ENCODE data around the gene SUPT3H. TPM values are rescaled to one million over a fixed set of nuclear protein-coding genes. Genes with fewer than 3 reads are reported as not detected.

Gene SUPT3H
- polyA plus RNA-seq, 3 donors: 2.4 to 3.5 (median 2.5) TPM

DNA sequence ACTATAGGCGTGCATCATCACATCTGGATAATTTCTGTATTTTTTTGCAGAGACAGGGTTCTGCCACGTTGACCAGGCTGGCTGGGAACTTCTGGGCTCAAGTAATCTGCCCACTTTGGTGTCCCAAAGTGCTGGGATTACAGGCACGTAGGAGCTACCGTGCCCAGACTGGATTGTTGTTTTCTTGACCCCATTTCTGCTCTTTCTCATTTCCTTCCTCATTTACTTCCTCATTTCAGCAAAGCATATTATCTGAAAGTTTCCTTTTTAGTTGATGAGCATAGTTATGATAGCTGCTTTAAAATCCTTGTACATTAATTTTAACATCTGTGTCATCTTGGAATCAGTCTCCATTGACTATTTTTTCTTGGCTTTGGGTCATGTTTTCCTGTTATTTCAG lies 350.6 kb downstream of the SUPT3H start:
- peaks cover 5 to 11% of the 10 kb centered on the region in 2 donors for H3K9me3 ChIP-seq (replicated peaks in 1 of 2; ENCODE audit: control insufficient read depth in 1 of 2, insufficient read depth in 1 of 2, low read length in 2 of 2)
- 86% methylated on average over 2 of the region's 4 CpGs for WGBS (ENCODE audit: insufficient coverage)

DNA sequence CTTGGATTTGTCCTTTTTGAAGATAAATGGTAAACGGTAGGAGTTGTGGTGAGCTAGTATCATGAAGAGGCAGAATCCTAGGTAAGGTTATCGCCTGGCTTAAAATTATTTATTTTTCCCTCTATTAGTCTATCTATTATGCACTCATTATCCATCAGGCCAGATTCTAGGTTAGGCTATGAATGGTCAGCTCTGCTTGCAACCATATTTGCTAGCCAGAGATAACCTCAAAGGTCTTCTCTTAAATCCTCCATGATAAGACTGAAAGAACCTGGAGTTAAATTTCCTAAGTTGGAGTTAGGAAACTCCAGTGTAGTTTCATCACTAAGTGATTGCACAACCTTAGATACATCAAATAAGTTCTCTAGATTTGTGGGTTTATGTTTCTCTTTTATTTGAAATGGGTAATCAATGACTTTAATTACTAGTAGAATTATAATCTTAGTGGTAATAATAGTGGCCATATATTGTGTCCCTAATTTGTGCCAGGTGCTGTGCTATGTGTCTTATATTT lies 351.7 kb downstream of the SUPT3H start:
- Histone ChIP-seq H4K20me1 (ENCODE audit: insufficient read depth, low read length) (no peaks in the 10 kb centered on the region), H3K9me3 (replicated peaks in 1 of 2; ENCODE audit: control insufficient read depth in 1 of 2, insufficient read depth in 1 of 2, low read length in 2 of 2) (peaks cover 5 to 11% of the 10 kb centered on the region in 2 donors), H3K79me2 (ENCODE audit: insufficient read depth, low read length) (no peaks in the 10 kb centered on the region), H3K9ac (ENCODE audit: insufficient read depth, low read length, poor library complexity, severe bottlenecking) (no peak overlapping the region), H3K27me3 (ENCODE audit: control insufficient read depth in 2 of 2, insufficient read depth in 2 of 2, low read length in 2 of 2) (no peaks in the 10 kb centered on the region), H3K4me1 (ENCODE audit: control insufficient read depth in 1 of 2, insufficient read depth in 2 of 2, low read length in 2 of 2) (peaks cover 12 to 18% of the 10 kb centered on the region in 2 donors), H3K27ac (ENCODE audit: low read depth in 1 of 2, low read length in 2 of 2) (no peak overlapping the region), H3K4me2 (replicated peaks; ENCODE audit: extremely low read depth, low read length, poor library complexity, severe bottlenecking) (no peak overlapping the region), H2AFZ (ENCODE audit: insufficient read depth, low read depth, low read length, poor library complexity, severe bottlenecking) (no peak overlapping the region), H3K36me3 (replicated peaks in 1 of 2; ENCODE audit: control insufficient read depth in 1 of 2, insufficient read depth in 2 of 2, low read length in 2 of 2) (no peaks in the 10 kb centered on the region), H3K4me3 (replicated peaks in 1 of 3; ENCODE audit: low read depth in 2 of 3, low read length in 3 of 3) (no peak overlapping the region)
- Mint-ChIP-seq H3K36me3 (peaks cover 3 to 10% of the 10 kb centered on the region in 2 donors), H3K27me3 (ENCODE audit: low read depth in 3 of 3) (no peaks in the 10 kb centered on the region), H3K9me3 (peaks cover 18 to 28% (median 22%) of the 10 kb centered on the region in 7 donors), H3K4me3 (no peak overlapping the region), H3K4me1 (peaks cover 14% of the 10 kb centered on the region), H3K27ac (peak overlapping the region in 1 of 7 donors; percentile 50)
- intact Hi-C loops (cut with micrococcal nuclease): no loop called here
- no CpG with 5 or more reads among the region's 2 CpGs for WGBS (ENCODE audit: insufficient coverage)
- DNase-seq: peak in 2 of 3 donors; percentile 48 to 55
- TF ChIP-seq, protein P1, sequence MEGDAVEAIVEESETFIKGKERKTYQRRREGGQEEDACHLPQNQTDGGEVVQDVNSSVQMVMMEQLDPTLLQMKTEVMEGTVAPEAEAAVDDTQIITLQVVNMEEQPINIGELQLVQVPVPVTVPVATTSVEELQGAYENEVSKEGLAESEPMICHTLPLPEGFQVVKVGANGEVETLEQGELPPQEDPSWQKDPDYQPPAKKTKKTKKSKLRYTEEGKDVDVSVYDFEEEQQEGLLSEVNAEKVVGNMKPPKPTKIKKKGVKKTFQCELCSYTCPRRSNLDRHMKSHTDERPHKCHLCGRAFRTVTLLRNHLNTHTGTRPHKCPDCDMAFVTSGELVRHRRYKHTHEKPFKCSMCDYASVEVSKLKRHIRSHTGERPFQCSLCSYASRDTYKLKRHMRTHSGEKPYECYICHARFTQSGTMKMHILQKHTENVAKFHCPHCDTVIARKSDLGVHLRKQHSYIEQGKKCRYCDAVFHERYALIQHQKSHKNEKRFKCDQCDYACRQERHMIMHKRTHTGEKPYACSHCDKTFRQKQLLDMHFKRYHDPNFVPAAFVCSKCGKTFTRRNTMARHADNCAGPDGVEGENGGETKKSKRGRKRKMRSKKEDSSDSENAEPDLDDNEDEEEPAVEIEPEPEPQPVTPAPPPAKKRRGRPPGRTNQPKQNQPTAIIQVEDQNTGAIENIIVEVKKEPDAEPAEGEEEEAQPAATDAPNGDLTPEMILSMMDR (IDR thresholded peaks at IDR 0.05): no peak

More for the DNA sequence above, 350.6 kb downstream of the SUPT3H start:
- peak overlapping the region; percentile 25 to 63 for H3K27ac ChIP-seq (ENCODE audit: low read depth in 1 of 2, low read length in 2 of 2)
- intact Hi-C loops (cut with micrococcal nuclease): no loop called here
- H3K4me2 ChIP-seq (replicated peaks; ENCODE audit: extremely low read depth, low read length, poor library complexity, severe bottlenecking): peak overlapping the region; percentile 2
- DNase-seq: peak; percentile 28 to 46 (median 38)
- no peaks in the 10 kb centered on the region for H3K27me3 Mint-ChIP-seq (ENCODE audit: low read depth in 3 of 3)
- H3K27ac Mint-ChIP-seq: peak overlapping the region; percentile 6 to 79 (median 57)
- H3K4me1 Mint-ChIP-seq: peaks cover 17% of the 10 kb centered on the region
- H3K9ac ChIP-seq (ENCODE audit: insufficient read depth, low read length, poor library complexity, severe bottlenecking): no peak overlapping the region
- H3K4me1 ChIP-seq (ENCODE audit: control insufficient read depth in 1 of 2, insufficient read depth in 2 of 2, low read length in 2 of 2): peaks cover 13 to 28% of the 10 kb centered on the region in 2 donors
- no peaks in the 10 kb centered on the region for H3K79me2 ChIP-seq (ENCODE audit: insufficient read depth, low read length)
- no peaks in the 10 kb centered on the region for H3K27me3 ChIP-seq (ENCODE audit: control insufficient read depth in 2 of 2, insufficient read depth in 2 of 2, low read length in 2 of 2)
- peaks cover 3 to 10% of the 10 kb centered on the region in 2 donors for H3K36me3 Mint-ChIP-seq
- H3K9me3 Mint-ChIP-seq: peaks cover 18 to 28% (median 22%) of the 10 kb centered on the region in 7 donors
- TF ChIP-seq, protein P1 (IDR thresholded peaks at IDR 0.05): no peak
- H3K36me3 ChIP-seq (replicated peaks in 1 of 2; ENCODE audit: control insufficient read depth in 1 of 2, insufficient read depth in 2 of 2, low read length in 2 of 2): no peaks in the 10 kb centered on the region
- H2AFZ ChIP-seq (ENCODE audit: insufficient read depth, low read depth, low read length, poor library complexity, severe bottlenecking): no peak overlapping the region
- no peak overlapping the region for H3K4me3 Mint-ChIP-seq
- H4K20me1 ChIP-seq (ENCODE audit: insufficient read depth, low read length): no peaks in the 10 kb centered on the region
- peak overlapping the region in 1 of 3 experiments; percentile 22 for H3K4me3 ChIP-seq (replicated peaks in 1 of 3; ENCODE audit: low read depth in 2 of 3, low read length in 3 of 3)
